ENCODE measurements around the gene ZBTB48.

The ZBTB48 gene

DNA sequence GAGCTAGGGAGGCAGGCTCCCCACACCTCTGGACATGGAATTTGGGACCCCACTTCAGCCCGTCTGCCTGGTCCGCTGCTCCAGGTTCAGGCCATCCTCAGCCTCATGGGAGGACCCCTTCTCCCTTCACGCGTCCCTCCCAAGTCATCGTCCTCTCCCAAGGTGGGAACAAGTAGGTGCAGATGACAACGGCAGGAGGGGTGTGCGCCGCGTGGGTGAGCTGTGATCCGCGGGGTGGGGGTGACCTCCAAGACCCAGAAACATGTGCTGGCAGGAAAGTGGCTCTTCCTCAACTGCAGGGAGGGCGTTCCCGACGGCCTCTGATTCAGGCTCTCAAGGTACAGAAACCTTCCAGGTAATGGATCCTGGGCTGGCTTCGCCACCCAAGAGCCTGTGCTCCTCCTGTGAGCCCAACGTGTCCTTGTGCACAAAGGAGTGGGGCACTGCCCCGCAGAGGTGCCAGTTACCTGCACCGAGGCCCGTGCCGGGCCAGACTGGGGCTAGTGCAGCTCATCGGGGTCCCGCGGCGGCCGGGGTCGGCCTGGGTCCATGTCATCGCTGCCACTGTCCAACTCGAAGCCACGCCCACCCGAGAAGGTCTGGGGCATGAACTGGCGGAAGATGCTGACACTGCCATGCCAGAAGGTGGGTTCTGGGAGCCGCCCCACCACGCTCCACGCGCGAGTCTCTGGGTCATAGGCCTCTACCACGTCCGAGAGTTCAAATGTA is 13.2 kb downstream of the ZBTB48 start:
- Histone ChIP-seq H3K4me2 (ENCODE audit: low read length) (no peak overlapping the region), H3K27me3 (ENCODE audit: control insufficient read depth, insufficient read depth, low read length) (no peaks in the 10 kb centered on the region), H3K36me3 (ENCODE audit: control insufficient read depth, insufficient read depth, low read length) (no peaks in the 10 kb centered on the region), H3K9me3 (ENCODE audit: control insufficient read depth, low read length) (no peaks in the 10 kb centered on the region), H3K79me2 (peaks cover 7% of the 10 kb centered on the region), H3K4me1 (no peaks in the 10 kb centered on the region), H3K4me3 (ENCODE audit: low read depth, low read length) (no peak overlapping the region), H3K9ac (no peak overlapping the region), H2AFZ (no peak overlapping the region), H3K27ac (no peak overlapping the region)
- TF ChIP-seq, protein P1, sequence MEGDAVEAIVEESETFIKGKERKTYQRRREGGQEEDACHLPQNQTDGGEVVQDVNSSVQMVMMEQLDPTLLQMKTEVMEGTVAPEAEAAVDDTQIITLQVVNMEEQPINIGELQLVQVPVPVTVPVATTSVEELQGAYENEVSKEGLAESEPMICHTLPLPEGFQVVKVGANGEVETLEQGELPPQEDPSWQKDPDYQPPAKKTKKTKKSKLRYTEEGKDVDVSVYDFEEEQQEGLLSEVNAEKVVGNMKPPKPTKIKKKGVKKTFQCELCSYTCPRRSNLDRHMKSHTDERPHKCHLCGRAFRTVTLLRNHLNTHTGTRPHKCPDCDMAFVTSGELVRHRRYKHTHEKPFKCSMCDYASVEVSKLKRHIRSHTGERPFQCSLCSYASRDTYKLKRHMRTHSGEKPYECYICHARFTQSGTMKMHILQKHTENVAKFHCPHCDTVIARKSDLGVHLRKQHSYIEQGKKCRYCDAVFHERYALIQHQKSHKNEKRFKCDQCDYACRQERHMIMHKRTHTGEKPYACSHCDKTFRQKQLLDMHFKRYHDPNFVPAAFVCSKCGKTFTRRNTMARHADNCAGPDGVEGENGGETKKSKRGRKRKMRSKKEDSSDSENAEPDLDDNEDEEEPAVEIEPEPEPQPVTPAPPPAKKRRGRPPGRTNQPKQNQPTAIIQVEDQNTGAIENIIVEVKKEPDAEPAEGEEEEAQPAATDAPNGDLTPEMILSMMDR (IDR thresholded peaks at IDR 0.05) = no peak

DNA sequence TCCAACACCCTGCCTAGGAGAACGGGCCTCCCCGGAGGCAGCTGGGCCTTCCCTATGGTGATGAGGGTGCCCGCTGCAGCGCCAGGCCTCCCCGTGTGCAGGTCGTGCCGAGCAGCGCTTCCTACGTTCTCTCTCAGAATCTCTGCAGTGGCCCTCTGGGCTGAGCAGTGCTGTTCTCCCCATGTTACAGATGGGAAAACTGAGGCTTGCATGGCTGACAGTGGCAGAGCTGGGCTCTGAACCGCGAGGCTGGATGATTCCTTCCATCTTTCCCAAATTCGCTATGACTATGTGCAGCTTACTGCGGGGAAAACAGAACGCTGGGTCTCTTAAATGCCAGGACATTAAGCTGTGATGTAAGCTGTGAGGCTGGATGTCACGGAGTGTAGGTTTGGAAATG is 14.0 kb downstream of the ZBTB48 start:
- Histone ChIP-seq H3K79me2 (peaks cover 7% of the 10 kb centered on the region), H3K9ac (no peak overlapping the region), H3K4me2 (ENCODE audit: low read length) (no peak overlapping the region), H3K4me1 (no peaks in the 10 kb centered on the region), H2AFZ (no peak overlapping the region), H3K9me3 (ENCODE audit: control insufficient read depth, low read length) (no peaks in the 10 kb centered on the region), H3K4me3 (ENCODE audit: low read depth, low read length) (no peak overlapping the region), H3K36me3 (ENCODE audit: control insufficient read depth, insufficient read depth, low read length) (no peaks in the 10 kb centered on the region), H3K27ac (no peak overlapping the region), H3K27me3 (ENCODE audit: control insufficient read depth, insufficient read depth, low read length) (no peaks in the 10 kb centered on the region)
- TF ChIP-seq, protein P1 (IDR thresholded peaks at IDR 0.05) = no peak

DNA sequence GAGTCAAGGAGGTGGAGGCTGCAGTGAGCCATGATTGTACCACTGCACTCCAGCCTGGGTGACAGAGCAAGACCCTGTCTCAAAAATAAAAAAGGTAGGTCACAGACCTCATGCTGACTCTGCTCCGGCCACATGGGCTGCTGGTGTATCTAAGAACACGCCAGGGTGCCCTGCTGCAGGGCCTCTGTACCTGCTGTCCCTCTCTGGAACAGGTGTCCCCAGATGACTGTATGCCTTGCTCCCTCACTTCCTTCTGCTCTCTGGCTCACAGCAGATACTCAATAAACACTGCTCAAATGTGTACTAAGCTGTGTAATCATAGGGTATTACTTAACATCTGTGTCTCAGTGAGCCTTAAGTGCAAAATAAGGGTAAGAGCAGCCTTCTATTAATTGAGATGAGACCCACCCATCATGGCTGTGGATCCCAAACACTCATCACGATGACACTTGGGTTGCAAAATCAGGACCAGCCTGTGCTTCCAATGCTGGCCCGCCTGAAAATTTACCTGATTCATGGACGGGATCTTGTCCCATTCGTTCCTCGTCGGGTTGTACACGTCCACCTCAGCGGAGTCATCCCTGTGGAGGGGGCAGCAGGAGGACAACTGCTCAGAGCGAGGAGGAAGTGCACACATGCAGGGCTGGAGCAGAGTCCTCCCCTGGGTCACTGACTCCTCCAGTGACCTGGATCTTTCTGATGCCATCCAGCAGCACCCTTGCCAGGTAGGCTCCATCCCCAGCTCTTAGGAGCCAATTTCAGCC is 15.4 kb downstream of the ZBTB48 start:
- H3K4me1 ChIP-seq = peaks cover under 1% of the 10 kb centered on the region
- no peaks in the 10 kb centered on the region for H3K9me3 ChIP-seq (ENCODE audit: control insufficient read depth, low read length)
- no peak overlapping the region for H3K4me3 ChIP-seq (ENCODE audit: low read depth, low read length)
- peaks cover 10% of the 10 kb centered on the region for H3K79me2 ChIP-seq
- H3K9ac ChIP-seq = no peak overlapping the region
- TF ChIP-seq, protein P1 (IDR thresholded peaks at IDR 0.05) = no peak
- H3K36me3 ChIP-seq (ENCODE audit: control insufficient read depth, insufficient read depth, low read length) = no peaks in the 10 kb centered on the region
- no peak overlapping the region for H2AFZ ChIP-seq
- no peaks in the 10 kb centered on the region for H3K27me3 ChIP-seq (ENCODE audit: control insufficient read depth, insufficient read depth, low read length)
- no peak overlapping the region for H3K4me2 ChIP-seq (ENCODE audit: low read length)
- H3K27ac ChIP-seq = no peak overlapping the region

DNA sequence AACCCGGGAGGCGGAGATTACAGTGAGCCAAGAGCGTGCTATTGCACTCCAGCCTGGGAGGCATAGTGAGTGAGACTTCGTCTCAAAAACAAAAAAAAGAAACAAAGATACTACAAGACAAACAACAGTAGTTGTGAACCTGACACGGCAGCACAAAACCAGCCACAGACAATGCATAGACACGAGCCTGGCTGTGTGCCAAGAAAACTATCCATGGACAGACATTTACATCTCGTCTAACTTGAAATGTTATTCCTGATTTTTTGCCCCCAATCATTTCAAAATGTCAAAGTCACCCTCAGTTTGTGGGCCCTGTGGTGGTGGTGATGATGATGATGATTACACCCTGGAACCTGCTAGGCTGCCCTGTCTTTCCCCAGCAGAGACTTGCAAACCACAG is 16.6 kb downstream of the ZBTB48 start:
- Histone ChIP-seq H3K9me3 (ENCODE audit: control insufficient read depth, low read length) (no peaks in the 10 kb centered on the region), H3K4me2 (ENCODE audit: low read length) (no peak overlapping the region), H3K27ac (no peak overlapping the region), H3K36me3 (ENCODE audit: control insufficient read depth, insufficient read depth, low read length) (no peaks in the 10 kb centered on the region), H3K79me2 (peaks cover 13% of the 10 kb centered on the region), H2AFZ (no peak overlapping the region), H3K4me3 (ENCODE audit: low read depth, low read length) (no peak overlapping the region), H3K27me3 (ENCODE audit: control insufficient read depth, insufficient read depth, low read length) (no peaks in the 10 kb centered on the region), H3K9ac (no peak overlapping the region), H3K4me1 (peaks cover 6% of the 10 kb centered on the region)
- TF ChIP-seq, protein P1 (IDR thresholded peaks at IDR 0.05) = no peak

Measured in parathyroid adenoma (tissue), 2 donors.